ENCODE measurements around the gene TJP1.

Gene TJP1

GRCh38 chr15:29773000-29773399, 49.3 kb downstream of the TJP1 start:
- H3K27ac ChIP-seq (ENCODE audit: extremely low read depth, low read depth, low read length) = no peak overlapping the region
- POLR2A ChIA-PET = no interaction called here
- no peaks in the 10 kb centered on the region for H3K9me3 ChIP-seq (ENCODE audit: control insufficient read depth, insufficient read depth, low read depth, low read length)
- H3K4me1 ChIP-seq (ENCODE audit: control insufficient read depth, insufficient read depth, low read length) = no peaks in the 10 kb centered on the region; the same call in 1 of the 2 replicates
- no peak overlapping the region for H3K4me3 ChIP-seq (ENCODE audit: low read depth, low read length)
- peaks cover 4 to 26% of the 10 kb centered on the region in 2 experiments; a peak in 2 of 3 replicates for H3K36me3 ChIP-seq (ENCODE audit: control insufficient read depth in 2 of 2, insufficient read depth in 1 of 2, low read length in 2 of 2)
- CTCF ChIA-PET = no interaction called here
- TF ChIP-seq BCL6B (tag by site-specific recombination; IDR thresholded peaks at IDR 0.05) = no peak
- no peak for TF ChIP-seq ZNF10 (tag by site-specific recombination; IDR thresholded peaks at IDR 0.05)
- no peak for TF ChIP-seq ZNF610 (tag by site-specific recombination; IDR thresholded peaks at IDR 0.05; ENCODE audit: borderline replicate concordance)
- TF ChIP-seq ZSCAN5A (tag by site-specific recombination; IDR thresholded peaks at IDR 0.05) = no peak
- TF ChIP-seq ZBTB11 (tag by site-specific recombination; conservative IDR thresholded peaks at IDR 0.05; ENCODE audit: low read depth) = no peak
- no peak for TF ChIP-seq ZNF157 (tag by site-specific recombination; IDR thresholded peaks at IDR 0.05)
- TF ChIP-seq ZNF830 (tag by site-specific recombination; IDR thresholded peaks at IDR 0.05; ENCODE audit: low read depth) = no peak
- TF ChIP-seq ZNF132 (tag by site-specific recombination; IDR thresholded peaks at IDR 0.05; ENCODE audit: borderline replicate concordance) = no peak
- no peak for TF ChIP-seq ZNF530 (tag by site-specific recombination; IDR thresholded peaks at IDR 0.05; ENCODE audit: low read depth)
- TF ChIP-seq MEIS1 (CRISPR knock-in tag; IDR thresholded peaks at IDR 0.05; ENCODE audit: borderline replicate concordance) = no peak
- TF ChIP-seq MYNN (tag by site-specific recombination; IDR thresholded peaks at IDR 0.05; ENCODE audit: borderline replicate concordance) = no peak
- TF ChIP-seq ZNF514 (tag by site-specific recombination; IDR thresholded peaks at IDR 0.05) = no peak
- TF ChIP-seq HOXC10 (CRISPR knock-in tag; IDR thresholded peaks at IDR 0.05) = no peak
- no peak for TF ChIP-seq ZNF513 (tag by site-specific recombination; IDR thresholded peaks at IDR 0.05)
- TF ChIP-seq ZNF664 (tag by site-specific recombination; IDR thresholded peaks at IDR 0.05) = no peak
- TF ChIP-seq ZSCAN30 (tag by site-specific recombination; IDR thresholded peaks at IDR 0.05) = no peak
- no peak for TF ChIP-seq ZFP3 (tag by site-specific recombination; IDR thresholded peaks at IDR 0.05; ENCODE audit: low read depth)

GRCh38 chr15:29770796-29771195, 51.5 kb downstream of the TJP1 start:
- peaks cover 4 to 42% of the 10 kb centered on the region in 2 experiments; a peak in 2 of 3 replicates for H3K36me3 ChIP-seq (ENCODE audit: control insufficient read depth in 2 of 2, insufficient read depth in 1 of 2, low read length in 2 of 2)
- H3K4me1 ChIP-seq (ENCODE audit: control insufficient read depth, insufficient read depth, low read length) = no peaks in the 10 kb centered on the region
- ChIA-PET CTCF (interaction anchor here (0.7 to 1.0 kb wide), 2 partner anchors 156 to 195 kb away, joined by 5 read pairs; no protein-coding TSS in a partner anchor), POLR2A (no interaction called here)
- H3K4me3 ChIP-seq (ENCODE audit: low read depth, low read length) = no peak overlapping the region
- H3K27ac ChIP-seq (ENCODE audit: extremely low read depth, low read depth, low read length) = no peak overlapping the region
- no peaks in the 10 kb centered on the region for H3K9me3 ChIP-seq (ENCODE audit: control insufficient read depth, insufficient read depth, low read depth, low read length)
- no peak for TF ChIP-seq KLF7 (tag by site-specific recombination; IDR thresholded peaks at IDR 0.05; ENCODE audit: borderline replicate concordance)
- no peak for TF ChIP-seq GLI2 (tag by site-specific recombination; IDR thresholded peaks at IDR 0.05; ENCODE audit: borderline replicate concordance, low read depth)
- no peak for TF ChIP-seq ZNF571 (tag by site-specific recombination; IDR thresholded peaks at IDR 0.05)
- no peak for TF ChIP-seq ZNF530 (tag by site-specific recombination; IDR thresholded peaks at IDR 0.05; ENCODE audit: low read depth)
- no peak for TF ChIP-seq ZNF596 (tag by site-specific recombination; IDR thresholded peaks at IDR 0.05)
- no peak for TF ChIP-seq CTCF (tag by site-specific recombination; IDR thresholded peaks at IDR 0.05)
- no peak for TF ChIP-seq ZNF18 (tag by site-specific recombination; IDR thresholded peaks at IDR 0.05)
- TF ChIP-seq ZFHX2 (tag by site-specific recombination; conservative IDR thresholded peaks at IDR 0.05) = no peak
- TF ChIP-seq ZNF623 (tag by site-specific recombination; IDR thresholded peaks at IDR 0.05) = no peak
